HG02970 (cell line): ENCODE measurements around the gene SHANK2.

Experiments
- ATAC-seq: cut with Tn5 transposase; IDR thresholded peaks from one replicate; pipeline ENCODE4 v1.9.1; 2021; ENCODE audit warnings: mild to moderate bottlenecking, moderate library complexity, moderate number of reproducible peaks; ENCODE audit not compliant: unreplicated experiment, low FRiP score

Gene SHANK2

DNA sequence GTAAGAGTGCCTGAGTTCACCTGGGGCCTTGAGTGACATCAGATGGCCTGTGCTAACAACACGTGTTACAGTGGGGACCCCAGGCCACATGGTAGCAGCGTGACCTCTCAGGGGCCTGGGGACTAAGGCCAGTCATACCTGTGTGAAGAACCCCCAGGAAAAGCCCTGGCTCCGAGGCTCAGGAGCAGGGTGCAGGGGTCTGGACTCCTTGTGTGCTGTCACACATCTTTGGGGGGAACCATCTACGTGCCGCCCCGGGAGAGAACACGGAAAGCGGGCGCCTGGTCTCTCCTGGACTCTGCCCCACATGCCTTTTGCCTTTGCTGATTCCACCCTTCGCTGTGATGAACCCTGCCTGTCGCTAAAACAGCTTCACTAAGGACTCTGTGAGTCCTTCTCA lies 48.7 kb downstream of the SHANK2 start:
- no peak for ATAC-seq

- no peak for ATAC-seq
These were observed 49.4 kb downstream of the SHANK2 start for GRCh38 chr11:71202966-71203365.

DNA sequence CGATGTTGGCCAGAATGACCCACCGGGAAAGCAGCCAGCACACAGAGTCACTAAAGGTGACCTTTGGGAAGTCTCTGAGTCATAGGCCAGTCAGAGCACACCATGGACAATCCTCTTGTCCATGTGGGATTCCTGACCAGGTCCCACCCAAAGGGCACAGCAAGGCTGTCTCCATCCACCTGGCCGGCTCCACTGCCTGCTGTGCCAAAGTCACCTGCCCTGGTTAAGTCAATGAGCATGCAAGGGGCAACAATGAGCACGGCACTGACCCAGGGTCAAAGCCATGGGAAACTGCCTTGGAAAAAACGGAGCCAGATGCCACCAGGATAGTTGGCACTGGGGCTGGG lies 49.8 kb downstream of the SHANK2 start:
- no peak for ATAC-seq
